AG20443 (cell line): ENCODE measurements around the gene LY6G6D.
"Not testable (repeated sequence)": the region's sequence is repeated elsewhere in the genome, so short reads cannot be mapped to it uniquely, and the experiment has no call there.

ENCODE experiments used
- DNase-seq: peaks from one replicate; pipeline ENCODE4 v3.0.0; 2012; ENCODE audit warnings: low spot score, mixed read lengths

Gene LY6G6D

DNA sequence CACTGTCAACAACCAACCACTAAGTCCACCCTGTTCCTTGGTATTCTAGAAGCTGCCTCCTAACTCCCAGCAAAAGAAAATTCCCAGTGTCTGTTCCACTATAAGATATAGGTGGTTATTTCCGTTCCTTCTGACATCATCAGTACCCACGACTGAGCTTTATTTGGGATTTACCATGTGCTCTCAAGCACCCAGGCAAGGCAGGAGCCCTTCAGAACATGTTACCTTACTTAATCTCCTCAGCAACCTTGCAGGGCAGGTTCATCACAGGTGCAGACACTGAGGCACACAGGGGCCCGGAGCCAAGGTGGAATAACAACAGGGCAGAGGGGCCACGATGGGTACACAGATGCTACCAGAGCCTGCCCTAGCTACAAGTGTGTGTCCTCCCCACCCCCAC is 22.8 kb upstream of the LY6G6D start:
- DNase-seq, result no peak

DNA sequence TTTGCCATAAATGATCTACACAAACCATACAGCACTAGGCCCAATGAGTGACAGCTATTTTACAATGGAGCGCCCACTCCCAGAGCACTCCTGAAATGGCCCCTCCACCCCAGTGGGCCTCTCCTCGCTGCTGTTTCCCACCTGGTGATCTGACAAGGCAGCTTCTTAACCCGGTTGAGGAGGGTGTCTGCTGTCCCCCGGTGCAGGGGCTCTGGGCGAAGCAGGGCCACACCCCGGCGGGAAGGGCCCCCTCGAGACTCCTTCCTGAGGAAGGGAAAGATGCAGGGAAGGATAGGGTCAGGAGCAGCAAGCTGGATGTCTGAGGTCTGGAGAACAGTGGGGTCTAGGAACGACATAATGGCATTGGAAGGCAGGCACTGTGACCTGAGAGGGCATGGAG is 22.3 kb upstream of the LY6G6D start:
- no peak for DNase-seq

DNA sequence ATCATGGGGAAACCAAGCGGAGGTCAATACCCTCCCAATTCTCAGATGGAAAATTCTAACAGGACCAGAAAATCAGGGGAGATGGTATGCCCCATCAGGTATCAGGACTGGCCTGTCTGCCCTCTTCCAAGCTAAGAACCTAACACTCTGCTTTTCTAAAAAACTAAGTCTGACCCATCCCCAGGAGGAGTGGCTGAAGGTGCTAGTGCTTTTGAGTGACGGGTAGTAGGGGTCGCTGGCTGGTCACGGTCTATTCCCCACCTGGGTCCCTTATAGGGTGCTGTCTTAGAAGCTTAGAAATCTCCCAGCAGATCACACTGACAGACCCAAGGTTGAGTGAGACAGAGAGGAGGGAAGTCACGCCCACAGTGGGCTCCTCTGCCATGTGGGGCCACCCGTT is 21.6 kb upstream of the LY6G6D start:
- no peak for DNase-seq

DNA sequence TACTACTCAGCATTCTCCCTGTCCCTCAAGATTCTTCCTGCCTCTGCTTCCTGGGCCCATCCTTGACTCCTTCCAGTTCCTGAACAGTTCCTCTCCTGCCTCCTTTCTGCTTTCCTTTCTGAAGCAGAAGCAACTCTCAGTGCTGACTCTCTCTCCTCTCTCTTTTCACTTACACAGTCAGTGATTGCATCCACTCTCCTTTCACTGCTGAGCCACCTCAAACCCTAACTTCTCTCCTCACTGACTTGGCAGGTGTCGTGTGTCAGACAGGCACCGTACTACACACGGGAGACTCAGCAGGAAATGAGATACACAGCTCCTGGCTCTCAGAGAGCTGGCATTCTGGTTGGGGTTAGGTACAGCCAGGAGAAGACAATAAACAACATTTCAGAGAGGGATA is 17.6 kb upstream of the LY6G6D start:
- no peak for DNase-seq

DNA sequence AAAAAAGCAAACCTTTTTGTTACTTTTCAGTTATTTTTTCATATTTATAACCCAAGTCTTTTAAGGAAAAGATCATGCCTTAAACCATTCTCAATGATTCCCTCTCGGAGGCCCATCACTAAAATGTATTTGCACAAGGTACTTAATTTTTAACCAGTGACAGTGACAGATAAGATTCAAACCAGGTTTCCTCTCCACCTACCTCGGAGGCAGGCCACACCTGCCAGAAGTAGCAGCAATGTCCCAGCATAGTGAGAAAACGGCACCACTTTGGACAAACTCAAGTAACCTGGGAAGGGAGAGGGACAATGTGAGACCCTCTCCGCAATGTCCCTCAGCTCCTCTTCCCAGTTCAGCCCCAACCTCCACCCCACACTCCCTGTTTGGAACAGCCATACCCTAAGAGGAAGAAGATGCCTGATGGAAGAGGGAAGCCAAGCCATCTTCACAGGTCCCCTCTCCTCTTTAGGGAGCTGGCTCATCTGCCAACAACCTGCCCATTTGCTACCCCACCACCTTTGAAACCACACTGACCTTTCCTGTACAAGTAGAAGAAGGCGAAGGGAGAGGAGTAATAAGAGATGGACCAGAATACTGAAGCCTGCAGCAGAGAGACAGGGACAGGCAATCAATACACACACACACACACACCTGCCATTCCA is 14.3 kb upstream of the LY6G6D start:
- DNase-seq, result no peak

DNA sequence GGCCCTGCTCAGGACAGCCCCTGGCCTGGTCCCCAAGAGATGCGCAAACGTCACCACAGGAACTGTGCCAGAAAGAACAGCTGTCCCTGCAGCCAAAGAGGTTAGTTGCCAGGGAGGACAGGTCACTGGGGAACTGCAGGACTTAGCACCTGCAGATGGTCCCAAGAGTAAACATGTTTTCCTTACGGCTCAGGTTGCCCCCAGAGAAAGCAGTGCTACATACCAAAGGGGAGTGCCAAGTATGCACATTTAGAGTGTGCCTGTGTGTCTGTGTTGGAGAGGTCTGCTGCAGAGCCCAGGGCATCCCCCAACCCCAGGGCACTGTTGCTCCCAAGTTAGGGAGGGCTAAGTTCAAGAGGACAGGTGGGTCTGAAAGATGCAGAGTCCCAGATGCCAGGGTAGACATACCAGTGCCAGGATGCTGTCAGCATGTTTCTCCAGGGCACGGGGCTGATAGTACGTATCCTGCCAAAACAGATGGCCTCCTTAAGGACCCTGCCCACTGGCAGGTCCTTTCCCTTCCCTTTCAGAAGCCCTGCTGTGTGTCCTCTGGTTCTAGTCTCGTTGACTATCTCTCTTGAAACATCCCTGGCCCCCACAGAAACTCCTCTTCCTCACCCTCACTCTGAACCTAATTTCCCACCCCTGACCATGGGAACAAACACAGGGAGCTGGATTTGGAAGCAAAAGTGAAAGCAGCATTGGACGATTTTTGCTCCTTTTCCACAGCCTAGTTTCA is 13.3 kb upstream of the LY6G6D start:
- peak; percentile 41 for DNase-seq

DNA sequence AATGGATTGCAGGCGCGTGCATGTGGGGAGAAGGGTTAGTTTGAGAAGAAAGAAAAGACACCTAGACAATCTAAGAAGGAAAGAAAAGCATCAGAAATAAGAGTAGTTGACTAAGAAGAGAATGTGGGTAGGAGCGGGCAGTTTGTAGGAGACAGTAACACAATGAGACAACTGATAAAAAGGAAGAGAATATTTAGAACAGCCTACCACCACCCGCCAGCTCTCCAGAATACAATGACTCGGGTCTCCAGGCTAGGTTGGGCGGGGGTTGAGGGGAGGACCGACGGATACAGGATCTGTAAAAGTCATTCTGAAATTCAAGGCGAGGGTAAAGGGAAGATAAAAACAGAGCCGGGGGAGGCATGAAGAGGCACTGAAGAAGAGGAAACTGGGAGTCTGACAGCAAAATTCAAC is 12.7 kb upstream of the LY6G6D start:
- DNase-seq, result no peak

DNA sequence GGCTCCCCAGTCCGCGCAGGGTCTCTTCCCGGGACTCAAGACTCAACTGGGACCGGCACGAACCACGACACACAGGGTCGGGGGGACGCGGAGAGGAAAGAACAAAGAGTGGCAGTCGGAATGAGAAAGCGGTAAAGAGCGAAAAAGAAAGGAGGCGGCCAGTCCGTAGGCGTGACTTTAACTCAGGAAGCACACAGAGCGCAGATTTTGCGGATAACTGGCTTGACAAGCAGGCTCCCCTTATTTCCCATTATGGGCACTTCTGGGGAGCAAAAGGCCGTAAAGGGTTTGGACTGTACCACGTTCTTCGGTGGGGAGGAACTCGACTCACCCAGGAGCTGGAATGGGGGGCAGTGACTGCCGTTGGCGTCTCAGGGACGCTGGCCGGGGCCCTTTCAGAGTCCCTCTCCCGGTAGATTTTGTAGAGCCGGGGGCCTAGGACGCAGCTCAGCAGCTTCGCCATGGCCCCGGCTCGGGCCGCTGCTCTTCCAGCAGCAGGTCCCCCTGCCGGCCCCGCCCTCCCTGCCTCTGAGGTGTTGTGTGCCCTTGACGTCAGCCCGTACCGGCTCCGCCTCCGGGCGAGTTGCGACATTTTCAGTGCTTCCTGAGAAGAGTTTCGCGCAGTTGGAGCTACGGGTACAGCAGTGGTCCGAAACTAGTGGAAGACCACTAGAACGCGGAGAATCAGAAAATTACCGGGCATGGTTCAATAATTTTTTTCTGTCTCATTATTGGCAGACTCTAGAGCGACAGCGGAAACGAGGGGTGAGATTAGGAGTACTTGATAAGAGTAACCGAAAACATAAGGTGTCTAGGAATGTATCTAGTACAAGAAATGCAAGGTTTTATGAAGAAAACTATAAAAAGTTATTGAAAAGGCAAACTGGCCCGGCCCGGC is 12.1 kb upstream of the LY6G6D start, which contains the start of gene ABHD16A:
ABHD16A (minus strand) TSS at position 506 of the 898 bp plus-strand sequence; CDS start at position 463, 43 bp downstream.
- DNase-seq, result peak; percentile 99

DNA sequence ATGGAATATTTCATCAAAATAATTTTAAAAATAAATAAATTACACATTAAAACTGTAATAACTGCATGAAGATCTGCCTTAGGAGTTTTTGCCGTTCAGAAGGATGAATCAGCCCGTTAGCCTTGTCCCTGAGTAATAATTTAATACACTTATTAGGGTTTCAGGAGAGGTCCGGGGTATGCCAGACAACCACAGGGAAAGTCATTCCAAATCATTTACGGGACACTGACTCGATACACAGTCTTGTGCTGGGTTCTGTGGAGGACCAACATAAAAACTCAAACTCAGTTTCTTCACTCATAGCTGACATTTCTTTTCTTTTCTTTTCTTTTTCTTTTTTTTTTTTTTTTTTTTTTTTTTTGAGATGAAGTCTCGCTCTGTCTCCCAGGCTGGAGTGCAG is 9.2 kb upstream of the LY6G6D start:
- no peak for DNase-seq

DNA sequence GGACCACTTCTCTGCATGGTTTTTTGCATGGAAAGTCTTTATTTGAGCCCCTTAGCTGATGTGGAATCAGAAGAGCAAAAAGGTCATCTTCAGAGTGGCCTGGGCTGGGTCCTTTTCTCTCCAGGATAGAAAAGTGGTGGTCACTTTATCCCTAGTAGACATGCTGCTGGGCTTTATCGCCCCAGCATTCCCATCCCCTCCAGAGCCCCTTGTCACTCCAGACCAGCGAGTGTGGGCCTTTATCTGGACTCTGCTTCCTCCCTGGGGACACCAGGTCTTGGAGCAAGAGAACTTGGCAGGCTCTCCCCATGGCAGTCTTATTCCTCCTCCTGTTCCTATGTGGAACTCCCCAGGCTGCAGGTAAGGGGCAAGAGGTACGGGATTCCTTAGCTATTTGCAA is 8.5 kb upstream of the LY6G6D start, which contains the start of gene LY6G6F:
LY6G6F (plus strand) TSS at position 268 of the 400 bp plus-strand sequence; CDS start at position 309, 41 bp downstream.
- no peak for DNase-seq

DNA sequence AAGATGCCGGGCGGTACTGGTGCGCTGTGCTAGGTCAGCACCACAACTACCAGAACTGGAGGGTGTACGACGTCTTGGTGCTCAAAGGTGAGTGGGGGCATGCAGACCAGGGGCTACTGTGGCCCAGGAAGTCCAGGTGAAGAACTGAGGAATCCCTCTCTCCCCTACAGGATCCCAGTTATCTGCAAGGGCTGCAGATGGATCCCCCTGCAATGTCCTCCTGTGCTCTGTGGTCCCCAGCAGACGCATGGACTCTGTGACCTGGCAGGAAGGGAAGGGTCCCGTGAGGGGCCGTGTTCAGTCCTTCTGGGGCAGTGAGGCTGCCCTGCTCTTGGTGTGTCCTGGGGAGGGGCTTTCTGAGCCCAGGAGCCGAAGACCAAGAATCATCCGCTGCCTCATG is 7.4 kb upstream of the LY6G6D start:
- DNase-seq, result no peak

DNA sequence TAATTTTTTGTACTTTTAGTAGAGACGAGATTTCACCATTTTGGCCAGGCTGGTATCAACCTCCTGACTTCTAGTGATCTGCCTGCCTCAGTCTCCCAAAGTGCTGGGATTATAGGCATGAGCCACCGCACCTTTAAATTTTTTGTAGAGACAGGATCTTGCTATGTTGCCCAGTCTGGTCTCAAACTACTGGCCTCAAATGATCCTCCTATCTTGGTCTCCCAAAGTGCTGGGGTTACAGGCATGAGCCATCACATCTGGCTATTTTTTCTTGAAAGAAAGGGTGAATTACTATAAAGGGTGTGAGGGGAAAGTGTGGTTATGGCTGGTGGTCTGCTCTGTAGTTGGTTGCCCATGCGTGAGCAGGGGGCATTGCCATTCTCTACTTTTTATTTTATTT is 6.9 kb upstream of the LY6G6D start:
- no peak for DNase-seq

DNA sequence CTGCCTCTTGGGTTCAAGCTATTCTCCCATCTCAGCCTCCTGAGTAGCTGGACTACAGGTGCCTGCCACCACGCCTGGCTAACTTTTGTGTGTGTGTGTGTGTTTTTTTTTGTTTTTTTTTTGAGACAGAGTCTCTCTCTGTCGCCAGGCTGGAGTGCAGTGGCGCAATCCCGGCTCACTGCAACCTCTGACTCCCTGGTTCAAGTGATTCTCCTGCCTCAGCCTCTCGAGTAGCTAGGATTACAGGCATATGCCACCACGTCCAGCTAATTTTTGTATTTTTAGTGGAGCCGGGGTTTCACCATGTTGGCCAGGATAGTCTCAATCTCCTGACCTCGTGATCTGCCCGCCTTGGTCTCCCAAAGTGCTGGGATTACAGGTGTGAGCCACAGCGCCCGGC is 6.0 kb upstream of the LY6G6D start:
- DNase-seq, result not testable (repeated sequence)

DNA sequence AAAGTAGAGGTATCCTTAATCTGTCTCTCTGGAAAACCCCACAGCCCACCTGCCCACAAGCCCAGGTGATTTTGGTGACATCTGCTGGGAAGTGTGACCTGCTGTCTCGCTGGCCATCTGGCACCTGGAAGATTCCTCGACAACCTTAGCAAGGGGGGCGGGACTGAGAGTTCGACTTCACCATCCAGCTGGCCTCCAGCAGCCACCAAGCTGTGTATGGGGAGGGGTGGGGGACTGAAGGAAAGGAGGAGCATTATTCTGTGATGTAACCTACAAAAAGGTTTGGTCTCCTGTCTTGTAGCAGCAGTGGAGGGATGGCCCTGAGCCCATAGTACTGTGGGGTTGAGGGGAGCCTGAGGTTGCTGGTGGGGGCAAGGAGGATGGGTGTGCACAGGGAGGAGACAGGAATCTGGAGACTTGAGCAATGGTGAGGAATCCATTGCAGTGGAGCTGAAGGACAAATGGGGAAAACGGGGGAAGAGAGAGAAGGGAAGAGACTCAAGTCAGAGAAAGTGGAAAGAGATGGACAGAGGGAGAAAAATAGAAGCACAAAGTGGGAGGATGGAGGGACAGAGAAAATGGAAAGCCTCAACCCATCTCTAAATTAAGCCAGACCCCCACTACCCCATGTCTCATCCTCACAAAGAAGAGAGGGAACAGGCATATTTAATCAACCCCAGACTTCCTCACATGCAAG is 4.5 kb upstream of the LY6G6D start:
- DNase-seq, result no peak

DNA sequence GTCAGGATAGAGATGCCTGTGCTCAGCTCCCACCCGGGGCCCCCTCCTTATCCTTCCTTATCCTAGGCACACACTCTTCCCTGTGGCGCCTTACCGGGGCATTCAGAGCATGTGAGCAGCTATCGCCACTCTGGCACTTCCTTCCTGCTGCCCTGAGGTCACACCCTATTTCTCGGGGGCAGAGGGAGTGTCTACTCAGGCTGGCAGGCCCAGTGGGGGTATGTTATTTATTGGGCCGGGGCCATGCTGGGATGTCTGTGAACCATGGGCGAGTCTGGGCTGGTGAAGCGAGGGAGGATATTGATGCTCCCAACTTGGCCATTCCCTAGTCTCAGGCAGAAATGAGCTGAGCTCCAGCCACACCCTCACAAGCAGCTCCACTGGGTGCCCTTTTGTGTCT is 3.9 kb upstream of the LY6G6D start:
- DNase-seq, result no peak

DNA sequence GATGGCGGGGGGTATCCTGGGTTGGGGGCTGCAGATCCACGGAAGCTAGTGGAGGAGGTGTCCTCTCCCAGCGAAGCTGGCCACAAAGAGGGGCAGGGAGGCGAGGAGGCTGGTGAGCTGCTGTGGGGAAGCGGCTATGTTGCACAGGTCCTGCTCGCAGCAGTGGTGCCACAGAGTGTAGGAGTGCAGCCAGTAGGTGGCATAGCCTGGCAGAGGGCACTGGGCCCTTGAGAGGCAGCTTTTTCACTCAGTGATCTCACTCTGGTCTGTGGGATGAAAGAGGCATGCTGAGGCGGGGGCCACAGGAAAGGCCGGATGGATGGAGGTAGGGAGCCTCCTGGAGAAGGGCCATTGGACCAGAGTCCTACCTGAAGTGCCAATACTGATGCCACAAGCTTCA is 2.9 kb upstream of the LY6G6D start:
- no peak for DNase-seq

DNA sequence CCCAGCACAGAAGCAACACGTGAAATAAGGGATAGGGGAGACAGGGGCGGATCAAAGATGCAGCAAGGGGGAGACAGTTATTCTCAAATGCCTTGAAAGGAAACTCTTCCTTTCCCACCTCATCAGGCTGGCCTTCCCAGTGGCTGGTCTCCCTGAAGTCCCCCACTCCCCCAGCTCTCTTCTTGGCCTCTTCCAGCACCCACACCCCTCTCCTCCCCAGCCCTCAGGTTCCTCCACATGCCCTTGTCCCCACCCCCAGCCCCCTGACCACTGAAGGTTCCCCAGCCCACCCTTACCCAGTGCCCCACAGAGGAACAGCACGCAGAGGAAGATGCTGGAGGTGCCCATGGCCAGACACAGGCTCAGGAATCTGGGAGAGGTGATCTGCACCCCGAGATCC is 1.7 kb upstream of the LY6G6D start:
- DNase-seq, result no peak

DNA sequence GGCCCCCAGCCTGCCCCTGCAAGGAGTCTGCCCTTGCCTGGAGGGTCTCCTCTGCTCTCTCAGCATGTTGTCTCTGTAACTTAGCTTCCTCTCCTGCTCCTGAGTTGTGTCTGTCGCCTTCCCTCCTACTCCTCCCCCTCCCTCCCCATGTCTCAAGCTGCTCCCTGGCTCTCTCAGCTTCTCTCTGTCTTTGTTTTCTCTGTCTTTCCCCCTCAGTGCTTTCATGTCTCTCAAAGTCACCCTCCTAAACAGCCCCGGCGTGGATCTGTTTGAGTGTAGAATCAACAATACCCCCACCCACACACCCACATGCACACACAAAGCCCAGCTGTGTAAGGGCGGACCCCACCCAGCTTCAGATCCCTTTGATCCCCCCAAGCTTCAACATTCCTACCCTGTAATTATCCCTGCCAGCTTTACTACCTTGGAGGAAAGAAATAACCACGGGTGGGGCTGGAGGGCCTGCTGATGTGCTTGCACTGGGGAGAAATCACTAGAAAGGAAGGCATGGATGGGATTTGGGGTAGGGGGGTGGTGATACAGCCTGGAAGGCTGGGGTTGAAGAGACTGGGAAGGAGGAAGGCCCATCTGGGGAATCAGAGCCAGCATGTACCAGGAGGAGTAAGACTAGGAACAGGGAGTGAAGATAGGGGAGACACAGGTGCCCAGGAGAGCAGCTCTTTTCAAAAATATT is 1.0 kb upstream of the LY6G6D start:
- DNase-seq, result no peak

DNA sequence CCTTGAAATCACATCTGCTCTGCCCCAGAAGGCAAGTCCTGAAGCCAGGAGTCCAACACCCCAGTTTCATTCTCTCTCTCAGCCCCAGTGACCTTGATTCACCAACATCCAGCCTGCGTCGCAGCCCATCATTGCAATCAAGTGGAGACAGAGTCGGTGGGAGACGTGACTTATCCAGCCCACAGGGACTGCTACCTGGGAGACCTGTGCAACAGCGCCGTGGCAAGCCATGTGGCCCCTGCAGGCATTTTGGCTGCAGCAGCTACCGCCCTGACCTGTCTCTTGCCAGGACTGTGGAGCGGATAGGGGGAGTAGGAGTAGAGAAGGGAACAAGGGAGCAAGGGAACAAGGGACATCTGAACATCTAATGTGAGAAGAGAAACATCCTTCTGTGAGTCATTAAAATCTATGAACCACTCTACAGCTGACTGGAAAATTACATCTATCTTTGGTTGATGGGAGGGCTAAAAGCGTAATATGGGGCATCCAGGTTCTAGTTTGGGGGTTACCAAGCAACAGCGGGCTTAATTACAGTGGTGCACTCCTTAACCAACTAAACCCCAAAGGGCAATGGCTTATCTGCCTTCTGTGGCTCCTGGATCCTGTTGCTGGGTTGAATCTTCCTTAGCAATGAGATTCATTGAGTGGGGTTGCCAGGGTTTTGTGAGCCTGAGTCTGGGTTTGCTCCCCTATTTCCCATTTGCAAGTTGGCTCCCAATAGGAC is 2.5 kb downstream of the LY6G6D start:
- no peak for DNase-seq

DNA sequence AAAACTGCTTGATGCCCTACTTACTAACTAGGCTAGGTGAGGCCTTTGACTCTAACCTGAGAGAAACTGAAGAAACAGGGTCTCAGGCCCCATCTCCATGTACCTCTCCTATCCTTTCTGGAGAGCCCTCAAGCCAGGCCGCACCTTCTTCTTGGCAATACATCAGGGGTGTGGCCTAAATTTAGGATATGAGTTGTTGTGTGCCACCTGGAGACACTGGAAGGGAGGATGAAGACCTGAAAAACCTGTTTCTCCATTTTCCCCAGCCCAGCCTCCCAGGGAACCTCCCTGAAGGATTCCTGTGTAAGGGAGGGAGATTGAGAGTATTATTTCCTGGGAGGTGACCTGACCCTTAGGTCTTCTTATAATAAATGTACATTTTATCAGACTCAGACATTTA is 3.1 kb downstream of the LY6G6D start:
- DNase-seq, result no peak

DNA sequence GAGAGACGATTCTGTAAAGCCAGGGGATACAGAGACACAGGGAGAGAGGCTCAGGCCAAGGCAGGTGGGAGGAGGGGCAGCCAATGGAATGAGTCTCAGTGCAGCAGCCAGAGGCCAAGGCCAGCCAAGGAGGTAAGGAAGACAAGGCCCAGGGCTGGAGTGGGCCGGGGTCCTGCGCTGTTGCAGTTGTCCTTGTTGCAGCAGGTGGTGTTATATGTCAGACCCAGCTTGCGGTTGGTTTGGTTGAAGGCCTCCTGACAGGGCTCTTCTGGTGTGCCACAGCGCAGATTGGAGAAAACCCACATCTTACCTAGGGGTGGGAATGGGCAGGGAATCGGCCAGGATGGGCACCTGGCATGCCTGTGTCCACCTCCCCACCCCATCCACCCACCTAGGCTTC is 3.9 kb downstream of the LY6G6D start:
- DNase-seq, result no peak
